GM18909 (cell line): ENCODE results near the gene WNK2.

Experiments
- ATAC-seq: cut with Tn5 transposase; IDR thresholded peaks from one replicate; pipeline ENCODE4 v1.9.1; 2021; ENCODE audit warnings: mild to moderate bottlenecking; ENCODE audit not compliant: unreplicated experiment, poor library complexity

Gene WNK2

GRCh38 chr9:93231121-93231694 is 47.3 kb downstream of the WNK2 start:
- no peak for ATAC-seq

GRCh38 chr9:93231716-93232115 is 47.8 kb downstream of the WNK2 start:
- ATAC-seq: no peak

- no peak for ATAC-seq
Observed at GRCh38 chr9:93232388-93232960, 48.5 kb downstream of the WNK2 start.

- no peak for ATAC-seq
Observed at GRCh38 chr9:93233033-93233432, 49.1 kb downstream of the WNK2 start.

- no peak for ATAC-seq
Observed at GRCh38 chr9:93234600-93234999, 50.7 kb downstream of the WNK2 start.

- ATAC-seq: no peak
Observed at GRCh38 chr9:93235300-93235960, 51.5 kb downstream of the WNK2 start.

- ATAC-seq: no peak
Observed at GRCh38 chr9:93236541-93237206, 52.7 kb downstream of the WNK2 start.

GRCh38 chr9:93237540-93237939 is 53.6 kb downstream of the WNK2 start:
- no peak for ATAC-seq

- no peak for ATAC-seq
Observed at GRCh38 chr9:93238953-93239925, 55.3 kb downstream of the WNK2 start.

- no peak for ATAC-seq
Observed at GRCh38 chr9:93240891-93241334, 57.0 kb downstream of the WNK2 start.

GRCh38 chr9:93243112-93243511 is 59.2 kb downstream of the WNK2 start:
- ATAC-seq: no peak

GRCh38 chr9:93244101-93244500 is 60.2 kb downstream of the WNK2 start:
- no peak for ATAC-seq

- ATAC-seq: no peak
Observed at GRCh38 chr9:93244510-93245436, 60.8 kb downstream of the WNK2 start.

GRCh38 chr9:93245437-93245970 is 61.6 kb downstream of the WNK2 start:
- ATAC-seq: no peak

GRCh38 chr9:93246111-93246510 is 62.2 kb downstream of the WNK2 start:
- no peak for ATAC-seq

- ATAC-seq: no peak
Observed at GRCh38 chr9:93246526-93246925, 62.6 kb downstream of the WNK2 start.

GRCh38 chr9:93247099-93247865 is 63.3 kb downstream of the WNK2 start:
- no peak for ATAC-seq

GRCh38 chr9:93247892-93248291 is 64.0 kb downstream of the WNK2 start:
- no peak for ATAC-seq
